GM18858 (cell line): ENCODE results near the gene TGFB2.

Experiments
- ATAC-seq: cut with Tn5 transposase; IDR thresholded peaks from one replicate; pipeline ENCODE4 v1.9.1; 2021; ENCODE audit not compliant: unreplicated experiment

Gene TGFB2

DNA sequence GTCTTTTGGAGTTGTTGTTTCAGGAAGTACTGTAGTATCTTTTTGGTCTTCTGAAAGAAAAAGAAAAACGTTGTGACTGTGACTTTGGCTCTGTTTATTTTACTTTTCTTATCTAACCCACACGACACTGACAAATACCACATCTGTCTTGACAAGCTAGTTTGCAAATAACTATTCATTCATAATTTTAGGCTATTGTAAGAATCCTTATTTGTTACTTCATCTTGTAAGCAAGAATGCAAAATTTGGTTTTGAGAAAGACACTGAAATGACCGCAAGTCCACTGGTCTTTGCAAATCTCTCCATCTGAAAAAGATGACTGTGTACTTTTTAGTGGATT, 12.7 kb downstream of the TGFB2 start:
- no peak for ATAC-seq

DNA sequence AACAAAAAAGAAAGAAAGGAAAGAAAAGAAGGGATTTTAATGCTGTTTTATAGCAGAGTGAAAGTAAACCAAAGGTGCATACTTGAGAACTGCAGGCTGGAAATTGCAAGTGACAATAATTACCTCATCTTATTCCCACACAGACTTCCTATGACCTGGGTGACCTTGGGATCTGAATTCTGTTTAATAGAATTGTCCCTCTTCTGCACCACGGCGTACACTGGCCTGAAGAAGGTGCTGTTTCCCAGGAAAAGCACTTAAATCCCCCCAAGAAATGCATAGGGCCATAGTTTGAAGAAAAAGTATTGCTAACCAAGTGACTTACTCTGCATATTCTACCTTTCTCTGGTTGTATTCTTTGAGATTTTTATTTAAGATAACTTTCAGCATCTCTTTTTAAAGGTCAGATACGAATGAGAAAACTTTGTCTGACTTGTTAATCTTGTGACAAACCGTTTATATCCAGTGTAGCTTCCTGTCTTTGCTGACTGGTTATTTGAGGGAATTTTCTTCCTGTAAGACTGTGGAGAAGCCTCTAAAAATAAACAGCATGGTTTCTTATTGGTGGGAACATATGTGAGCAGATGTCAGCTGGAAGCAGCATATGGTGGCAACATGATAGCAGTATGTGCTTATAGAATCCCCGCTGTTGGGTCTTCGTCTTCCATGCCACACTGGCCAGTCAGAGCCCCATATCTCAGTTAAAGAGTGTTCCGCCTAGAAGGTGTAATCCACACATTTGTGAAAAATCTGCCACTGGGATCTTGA, 16.3 kb downstream of the TGFB2 start:
- no peak for ATAC-seq

DNA sequence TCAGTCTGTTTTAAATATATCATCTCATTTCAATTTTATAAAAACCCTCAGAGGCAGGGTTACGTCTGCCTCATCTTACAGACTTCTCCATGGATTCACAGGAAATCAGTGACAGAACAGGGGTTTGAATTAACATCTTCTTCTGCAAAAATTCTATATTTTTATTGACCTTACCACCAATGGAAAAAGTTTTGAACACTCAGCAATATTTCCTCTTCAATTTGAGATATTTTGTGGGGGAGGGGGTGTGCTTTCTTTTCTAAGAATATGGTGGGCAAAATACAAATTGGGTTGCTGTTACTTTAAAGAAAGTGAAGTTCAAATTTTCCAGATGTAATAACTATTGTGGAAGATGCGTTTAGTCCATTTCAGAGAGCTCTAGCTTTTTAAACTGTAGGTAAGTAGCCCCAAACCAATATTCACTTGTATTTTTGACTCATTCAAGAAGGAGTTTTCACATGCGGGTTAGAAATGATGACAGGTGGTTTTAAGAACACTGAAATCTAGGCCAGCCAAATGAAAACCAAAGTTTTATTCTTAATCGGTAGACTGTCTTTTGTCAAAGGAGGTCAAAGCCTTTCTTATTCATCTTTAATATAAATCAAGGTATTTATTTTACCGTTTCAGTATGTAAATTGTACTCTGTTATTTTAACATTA, 17.4 kb downstream of the TGFB2 start:
- ATAC-seq = no peak

DNA sequence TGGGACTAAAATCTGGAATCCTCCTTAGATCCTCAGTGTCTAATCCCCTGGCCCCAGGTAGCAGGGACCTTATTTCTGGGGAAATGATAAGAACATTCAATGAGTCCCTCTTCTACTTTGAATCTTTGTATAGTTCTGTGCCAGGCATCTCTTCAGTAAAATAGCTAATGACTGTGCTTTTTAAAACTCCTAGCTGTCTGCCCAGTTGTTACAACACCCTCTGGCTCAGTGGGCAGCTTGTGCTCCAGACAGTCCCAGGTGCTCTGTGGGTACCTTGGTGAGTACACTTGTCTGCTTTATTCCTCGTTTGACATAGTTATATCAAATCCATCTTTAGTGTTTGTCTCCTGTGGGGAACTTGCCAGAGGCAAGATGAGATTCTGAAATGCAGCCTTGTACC, 18.0 kb downstream of the TGFB2 start:
- ATAC-seq = no peak

DNA sequence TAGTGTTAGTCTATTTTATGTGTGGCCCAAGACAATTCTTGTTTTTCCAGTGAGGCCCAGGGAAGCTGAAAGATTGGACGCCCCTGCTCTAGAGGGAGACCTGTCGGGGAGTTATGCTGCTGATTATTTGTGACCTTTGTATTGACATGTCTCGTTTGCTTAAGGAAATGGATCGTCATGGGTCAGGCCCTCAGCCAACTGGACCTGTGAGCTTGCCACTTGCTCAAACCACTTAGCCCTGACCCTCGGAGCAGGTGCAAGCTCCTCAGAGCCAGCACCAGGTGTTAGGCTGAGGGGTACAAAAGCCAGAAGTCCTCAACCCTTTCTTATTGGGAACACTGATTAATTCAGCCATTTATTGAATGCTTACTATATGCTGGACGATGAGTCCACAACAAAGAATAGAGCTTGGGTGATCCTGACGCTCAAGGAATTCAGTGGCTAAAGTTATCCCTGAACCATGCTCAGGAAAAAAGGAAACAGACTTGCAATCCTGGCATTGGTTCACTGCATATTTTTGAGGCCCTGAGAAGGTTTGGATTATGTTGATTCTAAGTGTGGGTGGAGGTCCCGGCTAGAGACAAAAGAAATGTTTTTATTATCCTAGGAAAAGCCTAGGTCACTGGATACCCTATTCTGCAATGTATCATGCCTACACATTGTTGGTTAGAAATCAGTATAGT, 19.0 kb downstream of the TGFB2 start:
- no peak for ATAC-seq

DNA sequence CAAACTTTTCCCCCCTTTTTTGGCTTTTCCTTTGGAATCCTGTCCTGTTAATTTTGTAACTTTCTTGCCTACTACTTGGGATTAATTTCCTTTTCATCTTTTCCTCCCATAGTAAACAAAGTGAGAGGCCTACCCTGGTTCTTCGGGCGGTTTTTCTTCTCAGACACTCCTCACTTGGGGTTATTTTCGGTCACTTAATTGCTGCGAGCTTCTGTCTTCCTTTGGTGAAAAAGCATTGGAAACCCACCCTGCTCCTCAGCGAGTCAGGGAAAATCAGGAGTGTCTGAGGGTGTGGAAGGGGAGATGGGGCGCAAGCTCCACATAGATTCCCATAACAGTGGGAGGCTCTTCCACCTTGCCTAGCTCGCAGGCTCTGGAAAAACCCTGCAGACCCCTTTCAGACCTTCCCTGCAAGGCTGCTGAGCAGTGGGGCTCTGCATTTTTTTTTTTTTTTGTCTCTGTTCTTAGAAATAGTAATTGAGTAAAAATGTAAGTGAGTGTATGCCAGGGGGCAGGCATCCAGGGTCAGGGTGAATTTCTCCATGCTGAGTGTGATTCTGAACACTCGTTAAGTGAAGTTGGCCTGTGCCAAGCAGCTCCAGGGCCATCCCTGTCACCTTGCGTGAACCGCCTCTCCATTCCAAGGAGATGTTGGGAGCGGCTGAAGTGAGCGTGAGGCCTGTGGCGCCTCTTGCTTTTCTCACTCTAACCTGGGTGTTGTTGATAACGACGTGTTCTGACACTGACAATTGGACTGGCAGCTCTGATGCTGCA, 20.3 kb downstream of the TGFB2 start:
- no peak for ATAC-seq

DNA sequence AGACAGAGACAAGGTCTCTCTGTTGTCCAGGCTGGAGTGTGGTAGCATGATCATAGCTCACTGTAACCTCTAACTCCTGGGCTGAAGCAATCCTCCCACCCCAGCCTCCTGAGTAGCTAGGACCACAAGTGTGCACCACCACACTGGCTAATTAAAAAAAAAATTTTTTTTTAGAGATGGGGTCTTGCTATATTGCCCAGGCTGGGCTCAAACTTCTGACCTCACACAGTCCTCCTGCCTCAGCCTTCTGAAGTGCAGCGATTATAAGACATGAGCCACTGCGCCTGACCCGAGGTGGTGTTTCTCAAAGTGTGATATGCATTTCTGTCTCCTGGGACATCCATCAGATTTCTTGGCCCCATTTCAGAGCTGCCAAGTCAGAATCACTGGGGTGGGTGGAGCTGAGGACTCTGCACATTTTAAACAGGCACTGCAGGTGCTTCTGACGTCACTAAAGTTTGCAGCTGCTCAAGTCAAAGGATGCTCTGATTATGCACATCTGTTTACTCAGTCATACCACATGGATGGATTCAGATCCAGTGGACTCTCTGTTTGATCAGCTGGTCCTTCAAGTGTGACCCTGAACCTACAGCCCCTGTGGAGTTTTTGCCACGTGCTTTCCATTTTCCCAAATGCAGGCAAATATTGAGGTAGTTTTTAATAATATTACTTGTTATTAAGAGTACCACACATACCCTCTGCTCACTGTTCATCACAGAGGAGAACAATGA, 21.4 kb downstream of the TGFB2 start:
- no peak for ATAC-seq

DNA sequence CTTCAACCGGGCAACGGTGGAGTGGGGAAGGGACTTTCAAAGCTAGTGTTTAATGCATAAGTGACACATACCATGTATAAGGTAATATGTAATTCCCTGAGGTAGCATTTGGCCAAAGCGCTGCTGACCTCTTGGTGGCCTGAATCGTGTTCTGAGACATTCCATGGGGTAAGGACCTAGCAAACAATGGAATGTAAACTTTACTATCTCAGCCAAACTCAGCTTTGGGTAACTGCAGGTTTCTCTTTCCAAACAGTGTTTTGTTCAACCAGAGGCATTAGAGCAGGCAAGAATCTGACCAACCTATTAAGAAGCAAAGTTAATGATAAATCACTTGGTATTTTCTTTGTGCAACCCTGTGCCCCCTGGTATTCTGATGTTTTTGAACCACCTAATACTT, 22.0 kb downstream of the TGFB2 start:
- no peak for ATAC-seq

DNA sequence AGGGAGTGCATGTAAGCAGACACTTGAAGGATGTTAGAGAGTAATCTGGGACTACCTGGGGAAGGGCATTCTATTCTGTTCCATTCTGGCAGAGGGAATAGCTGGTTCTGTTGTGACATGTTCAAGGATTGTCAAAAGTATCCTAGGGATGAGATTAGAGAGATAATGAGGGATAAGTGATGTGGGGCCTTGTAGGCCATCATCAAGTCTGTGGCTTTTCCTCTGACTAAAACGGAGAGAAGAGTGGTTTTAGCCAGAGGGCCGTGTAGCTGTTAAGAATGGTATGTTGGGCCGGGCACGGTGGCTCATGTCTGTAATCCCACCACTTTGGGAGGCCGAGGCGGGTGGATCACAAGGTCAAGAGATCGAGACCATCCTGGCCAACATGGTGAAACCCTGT, 23.6 kb downstream of the TGFB2 start:
- ATAC-seq = no peak

DNA sequence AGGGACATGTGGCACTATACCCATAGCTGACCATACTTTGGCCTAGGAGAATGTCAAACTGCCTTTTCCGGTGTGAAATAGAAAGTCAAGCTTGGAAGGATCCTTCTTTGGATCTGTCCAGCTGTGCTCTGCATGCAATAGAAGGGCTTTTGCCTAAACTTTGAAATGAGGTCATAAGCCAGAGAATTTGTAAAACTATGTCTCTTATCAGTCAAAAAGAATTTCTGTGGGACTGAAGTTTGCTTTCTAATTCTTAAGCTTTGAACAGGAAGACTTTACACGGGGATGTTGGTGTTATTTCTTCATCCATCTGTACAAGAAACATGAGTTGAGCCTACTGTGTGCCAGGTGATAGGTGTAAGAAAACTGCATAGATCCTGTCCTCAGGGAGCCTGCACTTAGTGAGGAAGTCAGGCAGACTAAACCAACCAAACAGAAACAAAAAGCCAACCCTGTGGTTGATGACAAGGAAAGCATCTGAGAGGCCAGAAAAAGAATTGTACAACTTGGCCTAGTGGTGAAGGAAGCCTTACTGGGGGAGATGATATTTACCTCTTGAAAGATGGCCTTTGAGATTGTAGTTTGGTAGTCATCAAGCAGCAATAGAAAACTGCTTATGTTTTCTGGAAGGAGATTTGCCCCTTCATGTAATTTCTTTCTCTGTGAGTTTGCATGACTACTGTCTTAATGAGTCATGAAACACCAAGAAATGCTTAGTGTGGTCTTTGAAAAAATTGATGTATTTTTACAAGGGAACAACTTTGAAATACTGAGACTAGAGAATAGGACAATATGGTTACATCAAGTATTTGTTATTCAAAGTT, 24.8 kb downstream of the TGFB2 start:
- no peak for ATAC-seq

DNA sequence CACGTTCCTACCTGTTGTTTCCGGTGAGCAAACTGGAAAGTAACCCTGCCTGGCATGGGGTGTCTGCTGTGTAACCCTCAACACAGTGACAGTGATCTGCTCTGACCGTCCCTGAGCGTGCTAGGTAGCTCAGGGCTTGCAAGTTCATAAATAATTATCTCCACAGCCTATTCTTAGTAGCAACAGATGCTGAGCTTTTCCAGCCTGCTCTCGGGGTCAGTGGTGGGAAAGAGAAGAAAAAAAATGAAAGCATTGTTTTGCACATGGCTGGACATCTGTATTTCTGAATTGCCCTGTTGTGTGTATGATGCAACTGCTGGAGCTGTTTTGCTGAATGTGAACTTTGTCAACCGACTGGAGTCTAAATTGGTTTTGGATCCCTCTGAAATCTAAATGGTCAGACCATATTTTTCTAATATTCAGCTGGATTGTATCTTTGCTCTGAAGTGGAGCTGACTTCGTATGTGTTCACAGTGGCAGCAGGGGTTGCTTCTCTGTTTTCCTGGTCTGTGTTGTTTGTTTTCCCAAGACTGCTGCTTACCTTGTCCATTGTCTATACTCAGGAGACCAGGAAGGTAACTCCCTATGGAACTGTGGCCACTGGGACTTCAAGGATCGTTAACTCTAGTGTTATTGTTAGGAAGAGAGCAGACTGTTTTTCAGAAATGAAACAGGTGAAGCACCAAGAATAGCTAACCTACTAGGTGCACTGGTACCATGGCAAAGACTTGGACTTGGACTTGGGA, 27.0 kb downstream of the TGFB2 start:
- no peak for ATAC-seq

DNA sequence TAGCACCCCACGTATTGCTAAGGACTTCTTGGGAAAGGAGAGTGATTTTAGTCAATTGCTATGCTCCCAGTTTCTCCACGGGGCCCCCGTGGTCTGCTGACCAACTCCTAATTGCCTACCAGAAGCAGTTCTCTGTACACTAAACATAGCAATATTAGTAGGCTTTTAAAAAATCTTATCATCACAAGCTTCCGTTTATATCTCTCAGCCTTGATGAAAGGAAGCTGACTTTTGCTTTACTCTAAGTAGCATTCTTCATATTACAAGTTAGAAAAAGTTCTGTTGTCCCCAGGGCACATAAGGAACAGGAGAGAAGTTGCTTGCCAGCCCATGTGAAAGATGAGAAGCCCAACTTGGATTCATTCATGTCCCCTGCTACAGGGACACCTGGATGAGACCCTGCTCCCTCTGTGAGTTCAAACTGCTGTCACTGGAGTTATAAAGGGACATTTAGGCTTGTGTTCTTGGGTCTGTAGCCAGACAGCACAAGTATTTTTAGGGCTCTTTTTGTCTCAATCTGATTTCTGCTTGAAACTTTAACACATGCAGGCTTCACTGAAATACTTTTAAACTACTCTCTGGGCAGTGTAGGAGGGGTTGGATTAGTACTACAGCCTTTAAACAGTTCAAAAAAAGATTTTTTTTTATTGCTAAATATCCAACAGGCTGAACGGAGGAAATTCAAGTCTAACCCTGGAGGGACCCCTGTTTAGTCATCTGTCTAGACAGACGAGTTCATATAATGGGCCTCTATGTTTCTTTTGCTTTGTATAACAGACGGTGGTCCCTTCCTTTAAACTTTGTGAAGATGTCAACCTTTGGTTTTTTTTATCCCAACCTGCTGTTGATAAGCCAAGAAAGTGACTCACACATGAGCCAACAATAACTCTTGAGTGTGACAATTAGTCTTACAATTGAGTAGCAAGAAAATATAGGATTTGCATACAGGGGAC, 29.5 kb downstream of the TGFB2 start:
- ATAC-seq = no peak

DNA sequence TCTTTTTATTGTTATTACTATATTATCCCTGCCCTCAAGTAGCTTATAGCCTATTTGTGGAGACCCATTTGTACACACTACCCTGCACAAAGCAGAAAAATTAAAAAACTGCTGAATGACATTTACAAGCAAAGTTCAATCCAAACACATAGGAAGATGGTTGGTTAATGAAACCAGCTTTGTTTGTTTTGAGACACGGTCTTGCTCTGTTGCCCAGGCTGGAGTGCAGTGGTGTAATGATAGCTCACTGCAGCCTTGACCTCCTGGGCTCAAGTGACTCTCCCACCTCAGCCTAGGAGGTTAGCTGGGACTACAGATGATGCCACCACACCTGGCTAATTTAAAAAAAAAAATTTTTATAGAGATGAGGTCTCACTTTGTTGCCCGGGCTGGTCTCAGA, 31.6 kb downstream of the TGFB2 start:
- no peak for ATAC-seq

DNA sequence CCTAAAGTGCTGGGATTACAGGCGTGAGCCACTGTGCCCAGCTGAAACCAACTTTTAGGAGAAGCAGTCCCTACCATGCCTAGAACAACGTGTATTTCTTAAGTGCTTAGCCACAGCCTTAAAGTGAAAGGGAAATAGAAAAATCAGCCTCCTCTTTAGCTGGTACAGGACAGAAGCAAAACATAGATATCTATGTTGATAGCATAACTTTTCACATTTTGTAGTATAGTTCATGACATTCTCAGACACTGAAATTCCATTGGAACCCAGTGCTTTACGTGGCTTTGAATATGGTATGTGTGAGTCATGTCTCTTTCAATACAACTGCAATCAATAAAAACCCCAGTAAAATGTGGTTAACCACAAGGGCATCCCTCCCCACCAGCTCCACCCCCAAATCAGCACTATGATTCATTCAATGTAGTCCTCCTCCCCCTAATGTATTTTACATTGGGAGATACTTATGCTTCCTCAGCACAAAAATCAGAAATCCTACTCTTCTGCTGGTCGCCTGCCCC, 32.1 kb downstream of the TGFB2 start:
- peak; percentile 81 for ATAC-seq

DNA sequence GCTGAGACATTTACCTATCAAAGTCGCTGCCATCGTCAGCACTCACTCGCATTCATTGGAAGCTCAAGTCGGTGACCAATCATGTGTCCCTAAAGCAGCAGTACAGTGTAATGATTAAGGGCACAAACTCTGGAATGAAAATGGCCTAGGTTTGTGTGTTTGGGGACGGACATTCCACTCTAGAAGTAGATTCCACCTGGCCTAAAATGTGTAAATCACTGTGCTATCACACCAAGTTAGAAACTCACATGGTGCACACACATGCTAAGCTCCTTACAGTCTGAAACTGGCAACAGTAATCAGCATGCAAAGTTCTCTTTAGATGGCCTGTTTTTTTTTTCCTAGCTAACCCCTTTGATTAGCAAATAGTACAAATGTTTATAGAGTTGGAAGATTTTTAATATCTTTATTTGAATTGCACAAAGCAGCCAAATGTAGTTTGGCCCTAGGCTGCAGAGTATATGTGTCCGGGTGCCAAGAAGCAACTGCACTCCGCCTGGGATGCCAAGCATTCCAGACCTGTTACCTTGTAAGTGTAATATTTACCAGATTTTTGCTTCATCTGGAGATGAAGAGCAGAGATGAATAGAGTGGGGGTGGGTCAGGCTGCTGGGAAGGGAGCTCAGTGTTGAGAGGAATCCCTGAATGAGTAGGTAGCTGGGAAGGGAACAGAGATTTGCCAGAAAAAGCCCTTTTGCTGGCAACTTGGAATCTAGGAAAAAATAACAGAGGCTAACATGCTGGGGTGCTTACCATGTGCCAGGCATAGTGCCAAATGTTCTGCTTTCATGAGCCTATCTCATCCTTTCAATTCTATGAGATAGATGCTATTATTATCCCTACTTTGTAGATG, 35.2 kb downstream of the TGFB2 start:
- no peak for ATAC-seq

DNA sequence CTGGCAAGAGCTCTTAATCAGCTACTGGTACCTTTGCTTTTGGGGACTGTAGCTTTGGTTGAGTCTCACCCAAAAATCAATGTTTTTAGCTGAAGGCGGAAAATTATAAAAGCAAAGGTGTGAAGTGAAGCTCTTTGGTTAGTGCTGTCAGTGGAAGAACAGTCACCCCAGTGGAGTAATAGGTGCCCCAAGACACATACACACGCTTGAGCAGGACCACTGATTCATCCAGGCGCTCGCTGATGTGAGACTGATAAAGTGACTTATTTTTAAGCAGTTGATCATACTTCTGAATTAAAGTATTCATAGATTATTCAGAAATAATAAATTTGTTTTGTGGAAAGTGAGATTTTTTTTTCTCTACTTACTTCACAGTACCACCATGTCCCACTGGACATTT, 37.1 kb downstream of the TGFB2 start:
- ATAC-seq = no peak

DNA sequence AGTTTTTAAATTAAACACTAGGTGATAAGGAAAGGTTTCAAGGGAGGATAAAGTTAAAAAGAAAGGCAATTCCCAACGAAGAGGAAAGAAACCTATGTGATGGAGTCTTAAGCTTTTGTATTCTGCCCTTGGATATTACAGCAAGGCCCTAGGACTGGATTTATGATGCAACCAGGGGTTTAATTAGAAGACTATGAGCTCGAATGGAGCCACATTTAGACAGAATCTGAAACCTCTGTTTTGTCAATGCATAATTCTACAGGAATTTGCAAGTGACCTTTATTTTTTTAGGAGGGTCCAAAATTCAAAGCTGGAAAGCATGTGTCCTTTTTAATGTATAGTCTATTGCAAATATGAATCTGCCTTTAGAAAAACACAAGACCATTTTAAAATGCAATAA, 37.9 kb downstream of the TGFB2 start:
- no peak for ATAC-seq
